Fibroblast of skin of right biceps (primary cell): ENCODE measurements around the gene VPS51.
A peak's percentile ranks its signal among the peaks of the same experiment; 100 is the strongest.
"Not testable (repeated sequence)": the region's sequence is repeated elsewhere in the genome, so short reads cannot be mapped to it uniquely, and the experiment has no call there.

ENCODE experiments used
- DNase-seq: peaks from one replicate; pipeline ENCODE4 v3.0.0-alpha.2; 2013

The VPS51 gene

GRCh38 chr11:65108469-65109123 lies 12.6 kb downstream of the VPS51 start:
- no peak for DNase-seq

GRCh38 chr11:65109231-65110198 lies 13.5 kb downstream of the VPS51 start:
- DNase-seq = no peak

- peak; percentile 68 for DNase-seq
Observed at GRCh38 chr11:65110354-65110861, 14.4 kb downstream of the VPS51 start.

GRCh38 chr11:65111159-65111743 lies 15.2 kb downstream of the VPS51 start:
- DNase-seq = no peak

GRCh38 chr11:65111744-65112545 lies 15.9 kb downstream of the VPS51 start, which contains the start of gene TM7SF2:
TM7SF2 (plus strand) TSS chr11:65111872; CDS start chr11:65112016, 144 bp downstream.
- peak; percentile 85 for DNase-seq

- DNase-seq = peak; percentile 27
Observed at GRCh38 chr11:65112546-65113360, 16.7 kb downstream of the VPS51 start.

GRCh38 chr11:65113361-65113756 lies 17.3 kb downstream of the VPS51 start:
- DNase-seq = peak; percentile 26

GRCh38 chr11:65113839-65114238 lies 17.8 kb downstream of the VPS51 start:
- no peak for DNase-seq

- DNase-seq = no peak
Observed at GRCh38 chr11:65114538-65115171, 18.6 kb downstream of the VPS51 start.

GRCh38 chr11:65115361-65116082 lies 19.5 kb downstream of the VPS51 start:
- no peak for DNase-seq

GRCh38 chr11:65116370-65117205 lies 20.6 kb downstream of the VPS51 start:
- DNase-seq = peak; percentile 33

- DNase-seq = peak; percentile 98
Observed at GRCh38 chr11:65117206-65118096, 21.4 kb downstream of the VPS51 start, which contains the start of gene ZNHIT2. ZNHIT2 (minus strand) TSS chr11:65117701; CDS start chr11:65117653, 48 bp downstream.

- no peak for DNase-seq
Observed at GRCh38 chr11:65118097-65118837, 22.3 kb downstream of the VPS51 start.

GRCh38 chr11:65118891-65119669 lies 23.1 kb downstream of the VPS51 start:
- not testable (repeated sequence) for DNase-seq

GRCh38 chr11:65119670-65119995 lies 23.6 kb downstream of the VPS51 start:
- no peak for DNase-seq

GRCh38 chr11:65120831-65121230 lies 24.8 kb downstream of the VPS51 start:
- no peak for DNase-seq

- DNase-seq = no peak
Observed at GRCh38 chr11:65121447-65121864, 25.4 kb downstream of the VPS51 start.
